ENCODE results near the gene OR6B1.

The OR6B1 gene

DNA sequence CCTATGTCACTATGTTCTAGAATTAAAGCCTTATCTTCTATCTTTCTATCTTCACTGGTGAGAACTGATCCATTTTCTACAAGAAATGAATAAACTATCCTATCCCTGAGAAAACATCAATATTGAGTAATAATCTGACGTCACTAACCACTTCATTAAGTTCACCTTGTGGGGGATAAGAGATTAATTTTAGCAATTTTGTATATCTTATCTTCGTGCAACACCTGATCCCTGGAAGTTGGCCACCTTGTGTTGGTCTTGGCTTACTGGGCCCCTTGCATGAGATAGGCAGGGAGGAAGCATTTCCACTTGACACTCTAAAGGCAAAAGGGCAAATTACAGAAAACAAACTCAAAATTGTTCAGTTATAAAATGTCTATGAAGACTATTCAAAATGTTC lies 20.1 kb upstream of the OR6B1 start:
- no peak overlapping the region for H3K27ac ChIP-seq
- TF ChIP-seq ZFX (IDR thresholded peaks at IDR 0.05; ENCODE audit: borderline replicate concordance) (no peak), CTCF (IDR thresholded peaks at IDR 0.05) (no peak)

DNA sequence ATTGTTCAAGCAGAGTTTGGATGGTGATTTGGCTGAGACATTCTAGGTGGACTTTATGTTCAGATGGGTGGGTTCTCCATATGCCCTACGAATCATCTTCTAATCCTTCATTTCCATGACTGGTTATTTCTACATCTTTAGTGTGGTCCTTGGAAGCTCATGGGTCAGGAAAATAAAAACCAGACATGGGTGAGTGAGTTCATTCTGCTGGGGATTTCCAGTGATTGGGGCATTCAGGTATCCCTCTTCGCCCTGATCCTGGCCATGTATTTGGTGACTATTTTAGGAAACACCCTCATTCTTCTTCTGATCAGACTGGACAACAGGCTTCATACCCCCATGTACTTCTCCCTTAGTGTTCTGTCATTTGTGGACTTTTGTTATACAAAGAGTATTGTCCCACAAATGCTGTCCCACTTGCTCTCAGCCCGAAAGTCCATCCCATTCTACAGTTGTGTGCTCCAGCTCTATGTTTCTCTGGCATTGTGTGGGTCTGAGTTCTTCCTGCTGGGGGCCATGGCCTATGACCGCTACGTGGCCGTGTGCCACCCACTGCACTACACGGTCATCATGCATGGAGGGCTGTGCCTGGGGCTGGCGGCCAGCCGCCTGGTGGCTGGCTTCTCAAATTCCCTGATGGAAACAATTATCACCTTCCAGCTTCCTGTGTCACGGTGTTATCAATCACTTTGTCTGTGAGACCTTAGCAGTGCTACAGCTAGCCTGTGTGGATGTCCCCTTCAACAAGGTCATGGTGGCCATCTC lies 19.2 kb upstream of the OR6B1 start:
- TF ChIP-seq ZFX (IDR thresholded peaks at IDR 0.05; ENCODE audit: borderline replicate concordance) = no peak
- TF ChIP-seq CTCF (IDR thresholded peaks at IDR 0.05) = no peak
- no peak overlapping the region for H3K27ac ChIP-seq

DNA sequence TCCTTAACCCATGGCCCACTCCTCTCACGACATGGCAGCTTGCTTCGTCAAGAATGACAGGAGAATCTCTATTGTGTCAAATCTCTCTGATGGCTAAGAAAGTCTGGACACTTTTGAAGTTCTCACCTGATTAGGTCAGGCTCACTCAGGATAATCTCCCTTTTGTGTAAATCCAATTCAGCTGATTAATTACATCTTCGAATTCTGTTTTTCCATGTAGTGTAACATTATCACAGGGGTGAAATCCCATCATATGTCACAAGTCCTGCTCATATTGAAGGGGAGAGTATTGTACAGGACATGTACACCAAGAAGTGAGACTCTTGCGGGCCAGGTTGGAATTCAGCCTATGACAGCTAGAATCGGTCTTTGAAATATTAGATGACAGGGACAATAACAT lies 16.2 kb upstream of the OR6B1 start:
- no peak overlapping the region for H3K27ac ChIP-seq
- no peak for TF ChIP-seq CTCF (IDR thresholded peaks at IDR 0.05)
- no peak for TF ChIP-seq ZFX (IDR thresholded peaks at IDR 0.05; ENCODE audit: borderline replicate concordance)

DNA sequence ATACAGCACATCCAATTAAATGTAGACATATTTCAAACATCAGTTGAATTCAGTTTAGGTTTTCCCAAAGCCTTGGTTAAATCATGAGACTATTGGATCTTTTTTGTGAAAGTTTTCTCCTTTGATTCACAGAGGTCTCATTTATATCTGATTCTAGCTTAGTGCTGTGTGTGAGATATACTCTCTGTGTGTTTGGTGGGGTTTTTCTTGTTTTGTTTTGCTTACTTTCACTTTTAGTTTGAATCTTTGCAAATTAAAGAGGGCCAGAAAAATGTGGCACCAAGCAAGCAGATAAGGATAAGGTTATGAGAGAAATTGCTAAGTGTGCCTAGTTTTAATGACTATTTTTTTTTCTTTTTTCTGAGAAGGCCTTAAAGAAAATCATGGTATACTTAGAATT lies 12.6 kb upstream of the OR6B1 start:
- no peak overlapping the region for H3K27ac ChIP-seq
- TF ChIP-seq ZFX (IDR thresholded peaks at IDR 0.05; ENCODE audit: borderline replicate concordance) (no peak), CTCF (IDR thresholded peaks at IDR 0.05) (no peak)

- no peak overlapping the region for H3K27ac ChIP-seq
- no peak for TF ChIP-seq ZFX (IDR thresholded peaks at IDR 0.05; ENCODE audit: borderline replicate concordance)
- no peak for TF ChIP-seq CTCF (IDR thresholded peaks at IDR 0.05)
Observed at GRCh38 chr7:143988976-143989745, 11.0 kb upstream of the OR6B1 start.

- H3K27ac ChIP-seq = no peak overlapping the region
- TF ChIP-seq CTCF (IDR thresholded peaks at IDR 0.05) (no peak), ZFX (IDR thresholded peaks at IDR 0.05; ENCODE audit: borderline replicate concordance) (no peak)
Observed at GRCh38 chr7:143992670-143993069, 7.5 kb upstream of the OR6B1 start.

DNA sequence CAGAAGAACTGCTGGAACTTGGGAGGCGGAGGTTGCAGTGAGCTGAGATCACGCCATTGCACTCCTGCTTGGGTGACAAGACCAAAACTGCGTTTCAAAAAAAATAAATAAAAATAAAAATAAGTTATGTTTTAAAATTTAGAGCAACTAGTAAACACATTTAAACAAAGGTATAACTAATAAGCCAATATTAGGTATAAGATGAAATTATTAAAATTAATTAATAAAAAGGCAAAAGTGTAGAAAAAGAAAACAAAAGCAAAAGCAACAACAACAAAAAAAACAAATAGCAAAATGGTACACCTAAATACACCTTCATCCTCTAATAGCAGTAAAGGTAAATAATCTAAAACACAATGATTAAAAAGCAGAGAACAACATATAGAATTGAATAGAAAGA lies 6.2 kb upstream of the OR6B1 start:
- no peak for TF ChIP-seq ZFX (IDR thresholded peaks at IDR 0.05; ENCODE audit: borderline replicate concordance)
- TF ChIP-seq CTCF (IDR thresholded peaks at IDR 0.05) = no peak

More for the DNA sequence above, 6.2 kb upstream of the OR6B1 start:
- H3K27ac ChIP-seq = no peak overlapping the region

Measured in 22Rv1 (cell line).